Fibroblast of peridontal ligament (primary cell): ENCODE measurements around the gene NOX1.

ENCODE experiments used
- DNase-seq: peaks from one replicate; pipeline ENCODE4 v3.0.0-alpha.2; 2010; ENCODE audit errors: extremely low read depth

The NOX1 gene

GRCh38 chrX:100874325-100874724, at the start of gene NOX1:
TSS of gene NOX1 (minus strand) at chrX:100874359. CDS start at chrX:100874139, 220 bp downstream.
- DNase-seq = no peak

- no peak for DNase-seq
These were observed 41.4 kb upstream of the NOX1 start for GRCh38 chrX:100915562-100915961.

- DNase-seq = no peak
These were observed 39.0 kb upstream of the NOX1 start for GRCh38 chrX:100913111-100913510.

GRCh38 chrX:100911731-100912130, 37.6 kb upstream of the NOX1 start:
- DNase-seq = no peak

- DNase-seq = no peak
These were observed 31.5 kb upstream of the NOX1 start for GRCh38 chrX:100905620-100906019.

GRCh38 chrX:100904433-100904832, 30.3 kb upstream of the NOX1 start:
- no peak for DNase-seq

- DNase-seq = peak; percentile 25
These were observed 21.4 kb upstream of the NOX1 start for GRCh38 chrX:100895365-100896075.

- DNase-seq = no peak
These were observed 9.5 kb upstream of the NOX1 start for GRCh38 chrX:100883654-100884053.

- DNase-seq = no peak
These were observed 6.2 kb upstream of the NOX1 start for GRCh38 chrX:100880368-100880767.

- DNase-seq = no peak
These were observed 2.3 kb downstream of the NOX1 start for GRCh38 chrX:100871594-100872560.

GRCh38 chrX:100870527-100870926, 3.6 kb downstream of the NOX1 start:
- DNase-seq = no peak

GRCh38 chrX:100868273-100868672, 5.9 kb downstream of the NOX1 start:
- no peak for DNase-seq

- peak; percentile 44 for DNase-seq
These were observed 9.3 kb downstream of the NOX1 start for GRCh38 chrX:100864657-100865391.

- DNase-seq = no peak
These were observed 10.8 kb downstream of the NOX1 start for GRCh38 chrX:100863326-100863864.

- DNase-seq = no peak
These were observed 21.3 kb downstream of the NOX1 start for GRCh38 chrX:100852810-100853209.

- DNase-seq = no peak
These were observed 23.8 kb downstream of the NOX1 start for GRCh38 chrX:100850317-100850716.

- DNase-seq = no peak
These were observed 42.8 kb downstream of the NOX1 start for GRCh38 chrX:100831219-100831946.

- DNase-seq = no peak
These were observed 43.6 kb downstream of the NOX1 start for GRCh38 chrX:100830547-100830946.

- no peak for DNase-seq
These were observed 44.0 kb downstream of the NOX1 start for GRCh38 chrX:100830143-100830542.

GRCh38 chrX:100829730-100830129, 44.4 kb downstream of the NOX1 start:
- peak; percentile 4 for DNase-seq
